Measurements from ENCODE around the gene GEMIN4.
"Not testable (repeated sequence)": the region's sequence is repeated elsewhere in the genome, so short reads cannot be mapped to it uniquely, and the experiment has no call there.

Gene GEMIN4

GRCh38 chr17:753418-753817, 1.4 kb upstream of the GEMIN4 start:
- Histone ChIP-seq H3K36me3 (peaks cover 43% of the 10 kb centered on the region), H3K4me1 (peaks cover 31% of the 10 kb centered on the region), H3K9me3 (no peaks in the 10 kb centered on the region), H3K4me2 (no peak overlapping the region), H4K20me1 (peaks cover 28% of the 10 kb centered on the region), H3K9ac (no peak overlapping the region), H3K27ac (no peak overlapping the region), H3K27me3 (no peaks in the 10 kb centered on the region), H3K4me3 (no peak overlapping the region)
- TF ChIP-seq Cebpa-rat (IDR thresholded peaks at IDR 0.05): no peak

DNA sequence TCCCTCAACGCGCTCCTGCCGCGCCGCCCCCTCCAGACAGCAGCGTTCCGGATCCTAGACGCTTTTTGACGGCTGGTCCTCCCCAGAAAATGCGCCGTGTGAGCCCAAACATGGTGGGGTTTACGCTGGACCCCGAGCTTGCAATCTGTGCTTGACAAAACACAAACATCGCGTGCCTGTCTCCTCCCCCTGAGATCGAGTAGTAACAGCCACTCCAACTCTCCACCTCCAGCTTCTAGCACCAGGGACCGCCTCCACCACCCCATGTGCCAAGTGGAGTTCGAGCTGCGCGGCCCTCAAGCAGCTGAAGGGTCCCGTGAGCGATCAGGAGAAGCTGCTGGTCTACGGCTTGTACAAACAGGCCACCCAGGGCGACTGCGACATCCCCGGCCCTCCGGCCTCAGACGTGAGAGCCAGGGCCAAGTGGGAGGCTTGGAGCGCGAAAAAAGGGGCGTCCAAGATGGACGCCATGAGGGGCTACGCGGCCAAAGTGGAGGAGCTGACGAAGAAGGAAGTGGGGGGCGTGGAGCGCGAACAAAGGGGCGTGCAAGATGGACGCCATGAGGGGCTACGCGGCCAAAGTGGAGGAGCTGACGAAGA, 656 bp upstream of the GEMIN4 start:
- peak overlapping the region; percentile 85 for H3K4me3 ChIP-seq
- peak overlapping the region; percentile 99 for H3K4me2 ChIP-seq
- H3K27me3 ChIP-seq: no peaks in the 10 kb centered on the region
- peaks cover 35% of the 10 kb centered on the region for H4K20me1 ChIP-seq
- H3K9me3 ChIP-seq: no peaks in the 10 kb centered on the region
- peak overlapping the region; percentile 97 for H3K27ac ChIP-seq
- peaks cover 43% of the 10 kb centered on the region for H3K36me3 ChIP-seq
- H3K4me1 ChIP-seq: peaks cover 38% of the 10 kb centered on the region
- TF ChIP-seq Cebpa-rat (IDR thresholded peaks at IDR 0.05): no peak
- peak overlapping the region; percentile 96 for H3K9ac ChIP-seq

DNA sequence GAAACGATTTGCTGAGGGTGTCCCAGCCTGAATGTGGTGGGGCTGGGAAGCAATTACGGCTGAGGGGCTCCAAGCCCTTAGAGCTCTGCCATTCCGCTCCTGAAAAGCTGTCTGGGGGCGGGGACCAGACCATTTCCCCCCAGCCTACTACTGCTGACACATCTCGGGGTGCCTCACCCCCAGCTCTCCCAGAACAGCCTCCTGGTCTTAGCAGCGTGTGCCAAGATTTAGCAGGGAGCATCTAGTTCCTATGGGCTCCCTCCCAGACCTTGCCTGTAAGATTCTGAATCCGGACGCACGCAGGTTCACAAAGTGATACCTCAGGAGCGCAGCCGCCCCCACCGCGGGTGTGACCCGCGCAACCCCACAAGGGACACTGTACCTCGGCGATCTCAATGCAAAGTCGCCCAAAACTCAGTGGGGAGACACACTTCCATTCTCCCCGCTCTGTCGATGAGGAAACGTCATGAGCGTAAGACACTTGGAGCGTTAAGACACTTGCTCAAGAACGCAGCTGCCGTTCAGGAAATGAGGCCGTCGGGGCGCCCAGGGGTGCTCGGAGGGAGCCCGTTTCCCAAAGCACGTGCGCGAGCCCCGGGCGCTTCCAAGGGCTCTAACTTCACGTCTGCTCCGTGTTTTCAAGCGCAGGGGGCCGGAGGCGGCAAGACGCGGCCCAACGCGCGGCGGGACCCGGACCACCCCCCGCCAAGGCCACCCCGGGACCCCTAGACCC, 629 bp downstream of the GEMIN4 start:
- H3K9me3 ChIP-seq: no peaks in the 10 kb centered on the region
- H3K9ac ChIP-seq: peak overlapping the region; percentile 96
- peak overlapping the region; percentile 85 for H3K4me3 ChIP-seq
- no peaks in the 10 kb centered on the region for H3K27me3 ChIP-seq
- H3K27ac ChIP-seq: peak overlapping the region; percentile 97
- H3K36me3 ChIP-seq: peaks cover 43% of the 10 kb centered on the region
- peaks cover 47% of the 10 kb centered on the region for H4K20me1 ChIP-seq
- H3K4me2 ChIP-seq: peak overlapping the region; percentile 99
- peaks cover 51% of the 10 kb centered on the region for H3K4me1 ChIP-seq
- no peak for TF ChIP-seq Cebpa-rat (IDR thresholded peaks at IDR 0.05)

GRCh38 chr17:750431-751037, 1.5 kb downstream of the GEMIN4 start:
- no peak for TF ChIP-seq Cebpa-rat (IDR thresholded peaks at IDR 0.05)

GRCh38 chr17:749359-749758, 2.7 kb downstream of the GEMIN4 start:
- H4K20me1 ChIP-seq: peaks cover 68% of the 10 kb centered on the region
- peaks cover 61% of the 10 kb centered on the region for H3K4me1 ChIP-seq
- peak overlapping the region; percentile 99 for H3K4me2 ChIP-seq

More at GRCh38 chr17:750431-751037, 1.5 kb downstream of the GEMIN4 start:
- Histone ChIP-seq H3K9me3 (no peaks in the 10 kb centered on the region), H4K20me1 (peaks cover 56% of the 10 kb centered on the region), H3K9ac (peak overlapping the region; percentile 96), H3K27ac (peak overlapping the region; percentile 97), H3K4me3 (peak overlapping the region; percentile 85), H3K36me3 (peaks cover 44% of the 10 kb centered on the region), H3K27me3 (no peaks in the 10 kb centered on the region), H3K4me2 (peak overlapping the region; percentile 99), H3K4me1 (peaks cover 60% of the 10 kb centered on the region)

GRCh38 chr17:748604-749003, 3.5 kb downstream of the GEMIN4 start:
- H3K36me3 ChIP-seq: peaks cover 63% of the 10 kb centered on the region
- H3K9me3 ChIP-seq, H3K27ac ChIP-seq, H3K27me3 ChIP-seq, H3K4me3 ChIP-seq, H3K9ac ChIP-seq: not testable (repeated sequence)
- peaks cover 61% of the 10 kb centered on the region for H3K4me1 ChIP-seq
- H3K4me2 ChIP-seq: peak overlapping the region; percentile 75; the same call in 1 of the 2 replicates
- peaks cover 76% of the 10 kb centered on the region for H4K20me1 ChIP-seq

More at GRCh38 chr17:749359-749758, 2.7 kb downstream of the GEMIN4 start:
- not testable (repeated sequence) for H3K27me3 ChIP-seq, H3K9me3 ChIP-seq, H3K27ac ChIP-seq, H3K4me3 ChIP-seq
- H3K9ac ChIP-seq: peak overlapping the region; percentile 96; the same call in 1 of the 2 replicates
- peaks cover 56% of the 10 kb centered on the region for H3K36me3 ChIP-seq

DNA sequence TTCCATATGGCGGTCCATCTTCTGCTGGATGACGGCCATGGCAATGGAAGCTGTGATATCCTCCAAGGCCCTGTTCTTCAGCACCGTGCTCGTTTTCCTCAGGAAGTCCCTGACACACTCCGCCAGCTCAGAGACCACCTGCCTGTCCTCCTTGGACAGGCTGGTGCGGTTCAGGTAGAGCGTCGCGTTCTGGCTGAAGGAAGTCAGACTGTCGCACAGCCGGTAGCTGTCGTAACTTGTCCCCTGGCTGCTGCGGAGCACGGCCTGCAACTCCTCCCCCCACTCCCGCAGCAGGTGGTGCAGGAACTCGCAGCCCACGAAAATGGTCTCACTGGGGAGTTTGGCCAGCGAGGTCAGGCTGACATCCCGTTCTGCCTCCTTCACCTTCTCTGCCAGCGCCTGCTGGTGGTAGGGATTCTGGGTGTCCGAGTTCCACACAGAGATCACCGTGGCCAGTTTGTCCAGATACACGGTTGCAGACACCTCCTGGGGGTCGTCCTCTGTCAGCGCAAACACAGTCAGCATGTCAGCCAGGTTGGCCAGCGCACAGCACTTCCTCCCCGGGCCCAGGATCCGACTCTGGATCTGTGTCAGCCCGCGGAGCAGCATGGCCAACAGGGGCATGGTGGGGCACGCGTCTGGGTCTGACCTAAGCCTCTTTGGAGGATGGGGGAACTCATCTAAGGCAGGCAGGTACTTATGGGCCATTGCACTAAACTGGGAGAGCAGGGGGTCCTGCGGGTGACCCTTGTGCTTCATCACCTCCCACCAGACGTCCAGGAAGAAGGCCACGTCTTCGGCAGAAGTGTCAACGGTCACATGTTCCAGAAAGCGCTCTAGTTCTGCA, 5.1 kb downstream of the GEMIN4 start:
- peaks cover 92% of the 10 kb centered on the region for H4K20me1 ChIP-seq
- no peak for TF ChIP-seq Cebpa-rat (IDR thresholded peaks at IDR 0.05)
- H3K4me3 ChIP-seq: 0 out of 2 replicates have a peak overlapping the region, but pooled peaks have one; percentile 5
- peak overlapping the region; percentile 42 for H3K27ac ChIP-seq
- H3K4me2 ChIP-seq: peak overlapping the region; percentile 75
- peaks cover 79% of the 10 kb centered on the region for H3K36me3 ChIP-seq
- H3K9ac ChIP-seq: peak overlapping the region; percentile 51; the same call in 1 of the 2 replicates
- no peaks in the 10 kb centered on the region for H3K9me3 ChIP-seq
- peaks cover 55% of the 10 kb centered on the region for H3K4me1 ChIP-seq
- H3K27me3 ChIP-seq: no peaks in the 10 kb centered on the region

- H3K27me3 ChIP-seq: no peaks in the 10 kb centered on the region
- peak overlapping the region; percentile 51; the same call in 1 of the 2 replicates for H3K9ac ChIP-seq
- no peak for TF ChIP-seq Cebpa-rat (IDR thresholded peaks at IDR 0.05)
- H3K4me3 ChIP-seq: no peak overlapping the region
- peaks cover 62% of the 10 kb centered on the region for H3K4me1 ChIP-seq
- H3K4me2 ChIP-seq: peak overlapping the region; percentile 75
- H3K9me3 ChIP-seq: no peaks in the 10 kb centered on the region
- H3K27ac ChIP-seq: peak overlapping the region; percentile 42; the same call in 1 of the 2 replicates
- peaks cover 98% of the 10 kb centered on the region for H4K20me1 ChIP-seq
- peaks cover 88% of the 10 kb centered on the region for H3K36me3 ChIP-seq
These were observed 5.9 kb downstream of the GEMIN4 start for GRCh38 chr17:746181-746580.

DNA sequence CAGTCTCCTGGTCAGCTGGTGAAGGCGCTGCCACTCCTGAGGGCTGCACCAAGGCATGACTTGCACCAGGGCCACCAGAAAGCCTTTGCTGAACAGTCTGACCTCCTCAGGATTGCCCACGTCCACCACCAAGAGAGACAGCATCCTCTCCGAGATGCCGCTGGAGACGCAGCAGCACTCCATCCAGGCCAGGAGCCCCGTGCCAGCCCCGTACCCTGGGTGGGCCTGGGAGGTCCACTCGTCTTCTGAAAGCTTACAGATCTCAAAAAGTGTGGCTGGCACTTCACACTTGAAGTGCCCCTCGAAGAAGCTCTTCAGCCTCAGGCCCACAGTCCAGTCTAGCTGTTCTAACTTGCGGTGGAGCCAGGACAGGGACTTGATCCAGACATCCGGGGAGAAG, 6.7 kb downstream of the GEMIN4 start:
- Histone ChIP-seq H4K20me1 (peaks cover 98% of the 10 kb centered on the region), H3K4me2 (no peak overlapping the region), H3K27me3 (no peaks in the 10 kb centered on the region), H3K4me1 (peaks cover 62% of the 10 kb centered on the region), H3K4me3 (no peak overlapping the region), H3K36me3 (peaks cover 93% of the 10 kb centered on the region), H3K9me3 (no peaks in the 10 kb centered on the region), H3K27ac (0 out of 2 replicates have a peak overlapping the region, but pooled peaks have one; percentile 42), H3K9ac (no peak overlapping the region)
- TF ChIP-seq Cebpa-rat (IDR thresholded peaks at IDR 0.05): no peak
